H9 (cell line): ENCODE results near the gene SCN11A. TPM values are rescaled to one million over a fixed set of nuclear protein-coding genes. Genes with fewer than 3 reads are reported as not detected.

Experiments
- DNase-seq: peaks from one replicate; pipeline ENCODE4 v3.0.0-alpha.2; 2017
- H2AFZ ChIP-seq: one replicate; pipeline ENCODE4 v1.6.1; 2013; ENCODE audit warnings: mild to moderate bottlenecking, low read length, control low read depth, moderate library complexity
- H2AK5ac ChIP-seq: 2 replicates; pipeline ENCODE4 v1.6.1; 2013; ENCODE audit warnings: low read length, control low read depth, mixed read lengths; ENCODE audit not compliant: insufficient read length
- H2BK120ac ChIP-seq: one replicate; pipeline ENCODE4 v1.6.1; 2013; ENCODE audit warnings: low read depth, mild to moderate bottlenecking, low read length, control low read depth, inconsistent platforms; ENCODE audit not compliant: poor library complexity, severe bottlenecking
- H2BK12ac ChIP-seq: 2 replicates; pipeline ENCODE4 v1.6.1; 2013; ENCODE audit warnings: low read length, control low read depth, mixed read lengths, low read depth; ENCODE audit not compliant: insufficient read length
- H2BK15ac ChIP-seq: 2 replicates; pipeline ENCODE4 v1.6.1; 2013; ENCODE audit warnings: low read depth, low read length, control low read depth
- H2BK20ac ChIP-seq: one replicate; pipeline ENCODE4 v1.6.1; 2013; ENCODE audit warnings: low read depth, mild to moderate bottlenecking, low read length, control low read depth, inconsistent platforms; ENCODE audit not compliant: poor library complexity, severe bottlenecking
- H2BK5ac ChIP-seq: 2 replicates; pipeline ENCODE4 v1.6.1; 2013; ENCODE audit warnings: low read length, control low read depth, mixed read lengths; ENCODE audit not compliant: insufficient read length
- H3K14ac ChIP-seq: 2 replicates; pipeline ENCODE4 v1.6.1; 2013; ENCODE audit warnings: low read length, control low read depth; ENCODE audit not compliant: insufficient read depth
- H3K18ac ChIP-seq: 2 replicates; pipeline ENCODE4 v1.6.1; 2013; ENCODE audit warnings: low read depth, mild to moderate bottlenecking, mixed read lengths, low read length, control low read depth; ENCODE audit not compliant: insufficient read length
- H3K23ac ChIP-seq: 2 replicates; pipeline ENCODE4 v1.6.1; 2013; ENCODE audit warnings: low read length, control low read depth, mixed read lengths, low read depth; ENCODE audit not compliant: insufficient read length
- H3K23me2 ChIP-seq: 2 replicates; pipeline ENCODE4 v1.6.1; 2013; ENCODE audit warnings: low read depth, mild to moderate bottlenecking, mixed read lengths, low read length, control low read depth; ENCODE audit not compliant: insufficient read length, poor library complexity, severe bottlenecking
- H3K27ac ChIP-seq: 2 replicates; pipeline ENCODE4 v1.5.1; 2013; ENCODE audit warnings: low read length, control low read depth, mixed read lengths, low read depth; ENCODE audit not compliant: insufficient read length
- H3K27me3 ChIP-seq: 2 replicates; pipeline ENCODE4 v1.6.1; 2013; ENCODE audit warnings: low read length, control low read depth, inconsistent platforms; ENCODE audit not compliant: insufficient read depth
- H3K4ac ChIP-seq: 2 replicates; pipeline ENCODE4 v1.6.1; 2013; ENCODE audit warnings: low read depth, mild to moderate bottlenecking, control low read depth, inconsistent platforms, low read length, moderate library complexity
- H3K4me1 ChIP-seq: 2 replicates; pipeline ENCODE4 v1.6.1; 2013; ENCODE audit warnings: low read length, control low read depth, inconsistent platforms; ENCODE audit not compliant: insufficient read depth
- H3K4me2 ChIP-seq: 2 replicates; pipeline ENCODE4 v1.6.1; 2013; ENCODE audit warnings: low read length, control low read depth, mixed read lengths; ENCODE audit not compliant: insufficient read length, insufficient read depth
- H3K56ac ChIP-seq: 2 replicates; pipeline ENCODE4 v1.6.1; 2013; ENCODE audit warnings: low read depth, mild to moderate bottlenecking, mixed read lengths, low read length, control low read depth; ENCODE audit not compliant: insufficient read length
- H3K79me1 ChIP-seq: 2 replicates; pipeline ENCODE4 v1.6.1; 2013; ENCODE audit warnings: low read depth, mild to moderate bottlenecking, moderate library complexity, low read length, control low read depth, inconsistent platforms; ENCODE audit not compliant: insufficient read depth, poor library complexity, severe bottlenecking
- H3K79me2 ChIP-seq: 2 replicates; pipeline ENCODE4 v1.6.1; 2013; ENCODE audit warnings: low read length, control low read depth, inconsistent platforms; ENCODE audit not compliant: insufficient read depth
- H3K9ac ChIP-seq: 2 replicates; pipeline ENCODE4 v1.6.1; 2013; ENCODE audit warnings: low read length, control low read depth, mixed read lengths; ENCODE audit not compliant: insufficient read length; ENCODE audit errors: extremely low read depth
- H3K9me3 ChIP-seq: one replicate; pipeline ENCODE4 v1.6.1; 2013; ENCODE audit warnings: low read depth, low read length, inconsistent platforms; ENCODE audit not compliant: control insufficient read depth
- H3T11ph ChIP-seq: one replicate; pipeline ENCODE4 v1.6.1; 2013; ENCODE audit warnings: mild to moderate bottlenecking, low read length, control low read depth, inconsistent platforms
- H4K20me1 ChIP-seq: one replicate; pipeline ENCODE4 v1.6.1; 2013; ENCODE audit not compliant: control insufficient read depth, insufficient read length, insufficient read depth
- H4K5ac ChIP-seq: 2 replicates; pipeline ENCODE4 v1.6.1; 2013; ENCODE audit warnings: low read depth, mild to moderate bottlenecking, mixed read lengths, low read length, control low read depth; ENCODE audit not compliant: insufficient read length
- H4K8ac ChIP-seq: replicated peaks from 2 replicates; pipeline ENCODE4 v1.6.1; 2013; ENCODE audit warnings: low read length, control low read depth, mixed read lengths, low read depth; ENCODE audit not compliant: insufficient read length
- H4K91ac ChIP-seq: 2 replicates; pipeline ENCODE4 v1.6.1; 2013; ENCODE audit warnings: low read depth, mild to moderate bottlenecking, moderate library complexity, mixed read lengths, low read length, control low read depth; ENCODE audit not compliant: insufficient read length
- H3K27ac Mint-ChIP-seq, 3 experiments: 2 replicates in 2 of 3; 3 replicates in 1 of 3; pipeline ENCODE4 v1.8.0; 2020 to 2021; ENCODE audit warnings: mixed read lengths in 3 of 3, mild to moderate bottlenecking in 1 of 3, moderate library complexity in 1 of 3
- H3K27me3 Mint-ChIP-seq: 2 replicates; pipeline ENCODE4 v1.8.0; 2021; ENCODE audit warnings: low read depth, mild to moderate bottlenecking, moderate library complexity, mixed read lengths
- H3K36me3 Mint-ChIP-seq, 3 experiments: 2 replicates in 2 of 3; 3 replicates in 1 of 3; pipeline ENCODE4 v1.8.0; 2020 to 2021; ENCODE audit warnings: low read depth in 3 of 3, mixed read lengths in 3 of 3; ENCODE audit not compliant: insufficient read depth in 1 of 3
- H3K4me1 Mint-ChIP-seq, 2 experiments: 2 replicates each; pipeline ENCODE4 v1.8.0; 2020; ENCODE audit warnings: mixed read lengths in 2 of 2
- H3K4me3 Mint-ChIP-seq, 2 experiments: 2 replicates in 1 of 2; 3 replicates in 1 of 2; pipeline ENCODE4 v1.8.0; 2020 to 2021; ENCODE audit warnings: mild to moderate bottlenecking in 2 of 2, mixed read lengths in 2 of 2, moderate library complexity in 1 of 2
- H3K9me3 Mint-ChIP-seq, 2 experiments: 2 replicates in 1 of 2; 3 replicates in 1 of 2; pipeline ENCODE4 v1.8.0; 2020; ENCODE audit warnings: mild to moderate bottlenecking in 2 of 2, mixed read lengths in 2 of 2, moderate library complexity in 1 of 2
- total RNA-seq: library from RNA; stranded (reverse); gene quantifications from 2 replicates; pipeline ENCODE4 v1.2.1, GENCODE V29; 2021
- TF ChIP-seq, protein P1 (sequence below): fragments of 200-600 bp; sonication (generic); conservative IDR thresholded peaks from 3 replicates; pipeline ENCODE4 v1.8.0; 2021; ENCODE audit warnings: antibody characterized with exemption, mild to moderate bottlenecking

The SCN11A gene
- total RNA-seq, 1 experiment from 2014 or later, result 0.17 TPM

DNA sequence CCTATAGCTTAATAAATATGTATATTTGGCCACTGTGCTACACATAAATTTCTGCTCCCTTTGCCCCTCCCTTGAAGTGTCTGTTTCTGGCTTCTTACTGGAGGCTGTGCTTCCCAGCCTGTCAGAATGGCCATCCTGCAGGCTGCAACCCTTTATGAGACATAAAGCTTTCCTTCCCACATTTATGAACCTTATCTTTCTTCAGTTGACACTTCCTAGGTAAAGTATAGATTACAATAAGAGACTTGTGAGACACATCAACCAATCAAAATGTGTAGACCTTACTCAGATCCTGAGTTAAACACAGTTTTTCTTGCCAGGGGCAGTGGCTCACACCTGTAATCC lies 29.5 kb downstream of the SCN11A start:
- H2BK12ac ChIP-seq, result no peak overlapping the region
- H2BK120ac ChIP-seq, result no peak overlapping the region
- H3K27ac ChIP-seq, result no peak overlapping the region
- H3K27me3 ChIP-seq, result no peaks in the 10 kb centered on the region
- DNase-seq, result no peak
- no peak overlapping the region for H3K18ac ChIP-seq
- H3K4me1 ChIP-seq, result no peaks in the 10 kb centered on the region
- no peak overlapping the region for H3K9ac ChIP-seq
- H3T11ph ChIP-seq, result no peak overlapping the region
- no peak overlapping the region for H2AK5ac ChIP-seq
- no peaks in the 10 kb centered on the region for H3K79me1 ChIP-seq
- TF ChIP-seq, protein P1, sequence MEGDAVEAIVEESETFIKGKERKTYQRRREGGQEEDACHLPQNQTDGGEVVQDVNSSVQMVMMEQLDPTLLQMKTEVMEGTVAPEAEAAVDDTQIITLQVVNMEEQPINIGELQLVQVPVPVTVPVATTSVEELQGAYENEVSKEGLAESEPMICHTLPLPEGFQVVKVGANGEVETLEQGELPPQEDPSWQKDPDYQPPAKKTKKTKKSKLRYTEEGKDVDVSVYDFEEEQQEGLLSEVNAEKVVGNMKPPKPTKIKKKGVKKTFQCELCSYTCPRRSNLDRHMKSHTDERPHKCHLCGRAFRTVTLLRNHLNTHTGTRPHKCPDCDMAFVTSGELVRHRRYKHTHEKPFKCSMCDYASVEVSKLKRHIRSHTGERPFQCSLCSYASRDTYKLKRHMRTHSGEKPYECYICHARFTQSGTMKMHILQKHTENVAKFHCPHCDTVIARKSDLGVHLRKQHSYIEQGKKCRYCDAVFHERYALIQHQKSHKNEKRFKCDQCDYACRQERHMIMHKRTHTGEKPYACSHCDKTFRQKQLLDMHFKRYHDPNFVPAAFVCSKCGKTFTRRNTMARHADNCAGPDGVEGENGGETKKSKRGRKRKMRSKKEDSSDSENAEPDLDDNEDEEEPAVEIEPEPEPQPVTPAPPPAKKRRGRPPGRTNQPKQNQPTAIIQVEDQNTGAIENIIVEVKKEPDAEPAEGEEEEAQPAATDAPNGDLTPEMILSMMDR, result no peak
- H2AFZ ChIP-seq, result no peak overlapping the region
- Mint-ChIP-seq H3K27ac (no peak overlapping the region), H3K9me3 (no peaks in the 10 kb centered on the region), H3K4me3 (no peak overlapping the region), H3K4me1 (no peaks in the 10 kb centered on the region), H3K36me3 (no peaks in the 10 kb centered on the region), H3K27me3 (no peaks in the 10 kb centered on the region; the same call in 1 of the 2 replicates)
- H4K91ac ChIP-seq, result no peak overlapping the region
- no peak overlapping the region for H2BK15ac ChIP-seq
- no peaks in the 10 kb centered on the region for H3K23me2 ChIP-seq
- no peak overlapping the region for H3K23ac ChIP-seq
- H3K4me2 ChIP-seq, result no peak overlapping the region
- H4K20me1 ChIP-seq, result no peaks in the 10 kb centered on the region
- no peaks in the 10 kb centered on the region for H3K9me3 ChIP-seq
- no peak overlapping the region for H3K56ac ChIP-seq
- H2BK5ac ChIP-seq, result no peak overlapping the region
- no peak overlapping the region for H4K5ac ChIP-seq
- no peak overlapping the region for H3K4ac ChIP-seq
- no peak overlapping the region for H4K8ac ChIP-seq
- H3K79me2 ChIP-seq, result no peaks in the 10 kb centered on the region
- H3K14ac ChIP-seq, result no peak overlapping the region
- no peak overlapping the region for H2BK20ac ChIP-seq
